ENCODE results near the gene TRERF1. TPM values are rescaled to one million over a fixed set of nuclear protein-coding genes. Genes with fewer than 3 reads are reported as not detected.

TRERF1 gene
- total and polyA plus RNA-seq, 2 of the 4 experiments (the other 2 are of a cell fraction): 6.3 to 9.9 TPM

DNA sequence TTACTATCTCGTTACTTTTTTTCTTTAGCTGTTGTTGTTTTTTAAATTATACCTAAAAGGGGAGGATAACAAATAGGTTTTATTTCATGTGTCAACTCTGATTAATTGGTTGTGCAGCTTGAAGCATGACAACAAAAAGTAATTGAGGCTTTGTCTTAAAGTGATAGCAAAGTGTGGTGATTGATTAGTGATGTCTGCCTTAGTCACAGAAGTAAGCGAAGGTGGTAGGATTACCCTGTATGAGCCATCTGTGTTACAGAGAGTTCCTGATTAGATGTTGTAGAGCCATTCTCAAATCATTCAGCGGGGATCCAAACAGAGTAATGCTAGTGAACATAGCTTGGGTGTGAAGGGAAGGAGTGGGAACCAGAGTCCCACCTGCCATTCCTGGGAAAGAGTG is 219.7 kb downstream of the TRERF1 start:
- Histone ChIP-seq H4K5ac (ENCODE audit: low read depth, low read length) (no peak overlapping the region), H4K91ac (ENCODE audit: insufficient read depth, low read depth, low read length) (no peak overlapping the region), H3K27me3 (ENCODE audit: control insufficient read depth, insufficient read depth, low read length) (no peaks in the 10 kb centered on the region), H2AFZ (replicated peaks; ENCODE audit: low read length, poor library complexity) (no peak overlapping the region), H2BK5ac (ENCODE audit: low read depth, low read length, poor library complexity, severe bottlenecking) (no peak overlapping the region), H2BK15ac (ENCODE audit: low read depth, low read length) (no peak overlapping the region), H3K4me3 (ENCODE audit: insufficient read depth, low read depth, low read length) (no peak overlapping the region), H2AK5ac (ENCODE audit: low read depth, low read length) (no peak overlapping the region), H3K4me2 (ENCODE audit: low read depth, low read length) (no peak overlapping the region), H3K4me1 (ENCODE audit: control insufficient read depth, insufficient read depth, low read length) (peaks cover 8% of the 10 kb centered on the region), H3K56ac (ENCODE audit: extremely low read depth, insufficient read depth, low read length) (no peak overlapping the region), H3K4ac (ENCODE audit: low read depth, low read length) (no peak overlapping the region), H3K27ac (ENCODE audit: insufficient read depth, low read length) (no peak overlapping the region), H3K23ac (ENCODE audit: low read depth, low read length) (no peak overlapping the region), H3K9ac (ENCODE audit: low read depth, low read length) (no peak overlapping the region), H3K14ac (replicated peaks; ENCODE audit: low read depth, low read length) (no peak overlapping the region), H2AK9ac (replicated peaks; ENCODE audit: low read depth, low read length, poor library complexity) (no peak overlapping the region), H4K20me1 (ENCODE audit: insufficient read depth, low read length) (no peaks in the 10 kb centered on the region), H2BK20ac (ENCODE audit: low read depth, low read length) (no peak overlapping the region), H4K8ac (ENCODE audit: low read depth in 2 of 2, low read length in 2 of 2) (no peak overlapping the region), H3K36me3 (ENCODE audit: control insufficient read depth, insufficient read depth, low read length) (peaks cover 33% of the 10 kb centered on the region), H3K79me1 (ENCODE audit: low read depth in 1 of 2, low read length in 2 of 2) (peaks cover 3 to 25% of the 10 kb centered on the region in 2 experiments; a peak in 2 of 4 replicates), H3K9me1 (ENCODE audit: insufficient read depth, low read length) (peaks cover 17% of the 10 kb centered on the region), H3K18ac (ENCODE audit: low read depth, low read length) (no peak overlapping the region), H3K9me3 (ENCODE audit: control insufficient read depth, insufficient read depth, low read length) (no peaks in the 10 kb centered on the region), H2BK120ac (ENCODE audit: low read depth, low read length) (no peak overlapping the region)
- BruUV-seq (replicated peaks): no TSS peak
- CTCF ChIA-PET: no interaction called here
- WGBS, 2 experiments (ENCODE audit: extremely low coverage in 2 of 2, insufficient read length in 1 of 2): no CpG with 5 or more reads among the region's 3 CpGs
- in situ Hi-C loops (cut with MboI; ENCODE audit: low sequenced_read_pairs): no loop called here
- intact Hi-C loops (cut with micrococcal nuclease): no loop called here
- ATAC-seq (ENCODE audit: low read depth) (no peak), DNase-seq (no peak)
- POLR2A ChIA-PET (ENCODE audit: unreplicated experiment): no interaction called here
- TF ChIP-seq RCOR1 (IDR thresholded peaks at IDR 0.05; ENCODE audit: insufficient replicate concordance, low read length) (no peak), CEBPB (IDR thresholded peaks at IDR 0.05; ENCODE audit: low read depth, low read length) (no peak), MAFK (IDR thresholded peaks at IDR 0.05; ENCODE audit: low read depth, low read length) (no peak), NFE2L2 (IDR thresholded peaks at IDR 0.05; ENCODE audit: low read depth, low read length) (no peak), MXI1 (IDR thresholded peaks at IDR 0.05; ENCODE audit: borderline replicate concordance, low read depth, low read length) (no peak), FOS (IDR thresholded peaks at IDR 0.05; ENCODE audit: low read depth, low read length) (no peak), RFX5 (IDR thresholded peaks at IDR 0.05; ENCODE audit: low read depth, low read length) (no peak), RAD21 (IDR thresholded peaks at IDR 0.05; ENCODE audit: low read length) (no peak), MAZ (IDR thresholded peaks at IDR 0.05; ENCODE audit: borderline replicate concordance, low read depth, low read length) (no peak), SMC3 (IDR thresholded peaks at IDR 0.05; ENCODE audit: low read depth, low read length) (no peak), POLR2A (IDR thresholded peaks at IDR 0.05; ENCODE audit: low read depth, low read length) (no peak)
- TF ChIP-seq, protein P1, sequence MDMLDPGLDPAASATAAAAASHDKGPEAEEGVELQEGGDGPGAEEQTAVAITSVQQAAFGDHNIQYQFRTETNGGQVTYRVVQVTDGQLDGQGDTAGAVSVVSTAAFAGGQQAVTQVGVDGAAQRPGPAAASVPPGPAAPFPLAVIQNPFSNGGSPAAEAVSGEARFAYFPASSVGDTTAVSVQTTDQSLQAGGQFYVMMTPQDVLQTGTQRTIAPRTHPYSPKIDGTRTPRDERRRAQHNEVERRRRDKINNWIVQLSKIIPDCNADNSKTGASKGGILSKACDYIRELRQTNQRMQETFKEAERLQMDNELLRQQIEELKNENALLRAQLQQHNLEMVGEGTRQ (IDR thresholded peaks at IDR 0.05; ENCODE audit: low read depth, low read length): no peak
- TF ChIP-seq, protein P2, sequence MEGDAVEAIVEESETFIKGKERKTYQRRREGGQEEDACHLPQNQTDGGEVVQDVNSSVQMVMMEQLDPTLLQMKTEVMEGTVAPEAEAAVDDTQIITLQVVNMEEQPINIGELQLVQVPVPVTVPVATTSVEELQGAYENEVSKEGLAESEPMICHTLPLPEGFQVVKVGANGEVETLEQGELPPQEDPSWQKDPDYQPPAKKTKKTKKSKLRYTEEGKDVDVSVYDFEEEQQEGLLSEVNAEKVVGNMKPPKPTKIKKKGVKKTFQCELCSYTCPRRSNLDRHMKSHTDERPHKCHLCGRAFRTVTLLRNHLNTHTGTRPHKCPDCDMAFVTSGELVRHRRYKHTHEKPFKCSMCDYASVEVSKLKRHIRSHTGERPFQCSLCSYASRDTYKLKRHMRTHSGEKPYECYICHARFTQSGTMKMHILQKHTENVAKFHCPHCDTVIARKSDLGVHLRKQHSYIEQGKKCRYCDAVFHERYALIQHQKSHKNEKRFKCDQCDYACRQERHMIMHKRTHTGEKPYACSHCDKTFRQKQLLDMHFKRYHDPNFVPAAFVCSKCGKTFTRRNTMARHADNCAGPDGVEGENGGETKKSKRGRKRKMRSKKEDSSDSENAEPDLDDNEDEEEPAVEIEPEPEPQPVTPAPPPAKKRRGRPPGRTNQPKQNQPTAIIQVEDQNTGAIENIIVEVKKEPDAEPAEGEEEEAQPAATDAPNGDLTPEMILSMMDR (conservative IDR thresholded peaks at IDR 0.05; ENCODE audit: low read depth, low read length): no peak
- TF ChIP-seq, protein P3, sequence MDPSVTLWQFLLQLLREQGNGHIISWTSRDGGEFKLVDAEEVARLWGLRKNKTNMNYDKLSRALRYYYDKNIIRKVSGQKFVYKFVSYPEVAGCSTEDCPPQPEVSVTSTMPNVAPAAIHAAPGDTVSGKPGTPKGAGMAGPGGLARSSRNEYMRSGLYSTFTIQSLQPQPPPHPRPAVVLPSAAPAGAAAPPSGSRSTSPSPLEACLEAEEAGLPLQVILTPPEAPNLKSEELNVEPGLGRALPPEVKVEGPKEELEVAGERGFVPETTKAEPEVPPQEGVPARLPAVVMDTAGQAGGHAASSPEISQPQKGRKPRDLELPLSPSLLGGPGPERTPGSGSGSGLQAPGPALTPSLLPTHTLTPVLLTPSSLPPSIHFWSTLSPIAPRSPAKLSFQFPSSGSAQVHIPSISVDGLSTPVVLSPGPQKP (IDR thresholded peaks at IDR 0.05; ENCODE audit: borderline replicate concordance, low read depth, low read length): no peak
- dilution Hi-C loops (cut with HindIII; ENCODE audit: low sequenced_read_pairs, unreplicated experiment): no loop called here

Data from IMR-90 (cell line).